CD4-positive, alpha-beta T cell treated with Interleukin-6 at 100 ng/mL for 8 hours (primary cell): ENCODE results near the gene AGPAT3.
A peak's percentile ranks its signal among the peaks of the same experiment; 100 is the strongest.
"Not testable (repeated sequence)": the region's sequence is repeated elsewhere in the genome, so short reads cannot be mapped to it uniquely, and the experiment has no call there.

Experiments used
- DNase-seq: peaks from one replicate; pipeline ENCODE4 v3.0.0-alpha.2; 2020; ENCODE audit warnings: mixed read lengths, low spot score

The AGPAT3 gene

DNA sequence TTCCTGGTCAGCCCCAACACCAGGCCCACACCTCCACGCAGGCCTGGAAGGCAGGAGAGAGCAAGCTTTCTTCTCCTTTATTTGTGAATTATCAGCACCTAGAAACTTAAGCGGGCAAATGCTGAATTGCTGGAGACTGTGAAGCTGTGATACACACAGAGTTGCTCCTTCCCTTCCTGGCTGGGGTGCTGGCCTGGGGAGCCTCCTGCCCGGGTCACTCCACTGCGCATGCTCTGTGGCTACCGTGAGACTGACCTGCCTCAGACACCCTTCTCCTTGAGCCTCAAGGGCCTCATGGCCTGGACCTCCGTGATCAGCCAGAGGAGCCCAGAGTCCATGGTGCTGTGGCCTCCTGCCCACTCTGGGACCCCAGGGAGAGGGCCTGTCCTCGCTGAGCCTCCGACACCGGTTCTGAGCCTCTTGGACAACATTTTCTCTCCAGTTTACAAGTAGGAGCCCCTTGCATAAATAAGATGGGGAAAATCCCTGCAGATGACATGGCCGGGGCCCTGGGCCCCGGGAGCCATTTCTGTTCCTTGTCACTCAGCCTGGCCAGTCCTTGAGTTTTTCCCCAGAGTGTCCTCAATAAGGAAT lies 18.0 kb downstream of the AGPAT3 start:
- no peak for DNase-seq

DNA sequence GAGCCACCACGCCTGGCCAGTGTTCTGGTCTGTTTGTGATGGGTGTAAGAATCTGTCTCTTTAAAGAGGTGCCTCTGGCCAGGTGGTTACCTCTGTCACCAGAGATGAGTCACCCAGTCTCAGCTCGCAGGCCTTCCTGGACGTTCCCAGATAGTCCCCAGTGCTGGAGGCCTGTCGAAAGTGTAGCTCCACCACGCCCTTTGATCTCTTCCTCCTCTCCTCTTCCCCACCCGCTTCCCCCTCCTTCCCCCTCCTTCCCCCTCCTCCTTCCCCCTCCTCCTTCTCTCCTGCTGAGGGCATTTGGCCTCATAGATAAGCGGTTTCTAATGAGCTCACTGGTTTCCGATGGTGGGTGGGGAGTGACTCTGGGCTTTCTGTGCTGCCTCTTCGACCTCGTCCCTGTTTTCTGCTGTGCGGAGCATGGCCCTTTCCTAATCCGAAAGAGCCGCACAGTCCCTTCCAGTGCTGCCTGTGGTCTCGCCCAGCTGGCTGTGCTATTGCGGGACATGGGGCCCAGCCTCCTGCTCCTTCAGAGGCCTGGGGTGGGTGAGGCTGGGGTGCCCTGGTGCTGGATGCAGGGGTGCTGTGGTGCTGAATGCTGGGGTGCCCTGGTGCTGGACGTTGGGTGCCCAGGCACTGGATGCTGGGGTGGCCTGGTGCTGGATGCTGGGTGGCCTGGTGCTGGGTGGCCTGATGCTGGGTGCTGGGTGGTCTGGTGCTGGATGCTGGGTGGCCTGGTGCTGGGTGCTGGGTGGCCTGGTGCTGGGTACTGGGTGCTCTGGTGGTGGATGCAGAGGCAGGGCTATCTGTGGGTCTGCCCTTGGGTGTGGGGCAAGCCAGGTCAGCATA lies 19.2 kb downstream of the AGPAT3 start:
- DNase-seq: peak; percentile 20

DNA sequence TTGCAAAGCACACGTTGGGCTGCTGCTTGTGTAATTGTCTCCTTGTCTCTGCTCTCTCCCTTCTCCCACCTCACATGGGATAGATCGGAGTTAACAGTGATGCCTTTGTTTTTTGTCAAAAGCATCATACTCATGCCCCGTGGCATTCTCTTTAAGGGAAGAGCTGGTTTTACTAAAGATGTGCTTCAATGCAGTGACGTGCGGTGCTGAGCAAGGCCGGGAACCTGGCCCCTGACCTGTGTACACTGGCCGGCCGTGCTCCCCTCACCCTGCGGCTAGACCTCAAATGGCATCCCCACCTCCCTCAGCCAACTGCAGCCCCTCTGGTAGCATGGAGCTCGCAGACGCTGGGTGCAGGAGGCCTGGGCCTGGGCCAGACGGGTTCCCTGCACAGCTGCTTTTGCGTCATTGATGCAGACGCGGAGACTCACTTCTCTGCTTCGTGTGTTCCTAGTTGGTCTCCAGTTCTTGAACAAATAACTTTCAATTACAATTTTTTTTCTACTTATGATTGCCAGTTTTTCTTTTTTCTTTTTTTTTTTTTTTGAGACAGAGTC lies 19.9 kb downstream of the AGPAT3 start:
- no peak for DNase-seq

DNA sequence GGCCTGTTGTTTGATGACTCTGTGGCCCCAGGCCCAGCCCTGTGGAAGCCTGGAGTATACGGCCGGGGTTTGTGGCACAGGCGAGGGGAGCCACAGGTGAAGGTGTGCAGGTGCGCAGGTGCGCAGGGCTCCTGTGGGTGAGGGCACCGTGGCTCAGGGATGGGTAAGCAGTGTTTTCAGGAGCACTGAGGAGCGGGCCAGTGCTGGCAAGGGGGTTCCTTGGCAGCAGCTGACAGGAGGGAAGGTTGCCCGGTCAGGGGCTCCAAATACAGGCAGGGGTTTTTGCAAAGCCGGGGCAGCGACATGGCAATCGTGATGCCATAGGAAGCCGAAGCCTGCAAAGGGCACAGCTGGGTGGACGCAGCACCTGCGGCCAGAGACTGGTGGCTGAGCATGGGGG lies 20.7 kb downstream of the AGPAT3 start:
- DNase-seq: no peak

- no peak for DNase-seq
Observed at GRCh38 chr21:43886565-43886964, 21.5 kb downstream of the AGPAT3 start.

DNA sequence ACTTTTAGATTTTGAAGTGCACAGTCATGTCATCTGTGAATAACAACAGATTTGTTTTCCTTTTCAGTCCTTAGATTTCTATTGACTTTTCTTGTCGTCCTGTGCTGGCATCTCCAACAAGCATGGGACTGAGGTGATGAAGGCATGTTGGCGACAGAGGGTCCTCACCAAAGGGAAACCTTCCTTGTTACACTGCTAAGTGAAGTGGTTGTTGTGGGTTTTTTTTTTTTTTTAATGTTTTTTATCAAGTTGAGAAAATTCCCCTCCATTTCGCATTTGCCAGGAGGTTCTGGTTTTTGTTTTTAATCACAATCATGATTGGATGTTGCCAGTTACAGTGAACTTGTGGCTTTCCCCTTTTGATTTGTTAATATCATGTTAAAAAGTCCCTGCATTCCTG lies 24.0 kb downstream of the AGPAT3 start:
- DNase-seq: no peak

DNA sequence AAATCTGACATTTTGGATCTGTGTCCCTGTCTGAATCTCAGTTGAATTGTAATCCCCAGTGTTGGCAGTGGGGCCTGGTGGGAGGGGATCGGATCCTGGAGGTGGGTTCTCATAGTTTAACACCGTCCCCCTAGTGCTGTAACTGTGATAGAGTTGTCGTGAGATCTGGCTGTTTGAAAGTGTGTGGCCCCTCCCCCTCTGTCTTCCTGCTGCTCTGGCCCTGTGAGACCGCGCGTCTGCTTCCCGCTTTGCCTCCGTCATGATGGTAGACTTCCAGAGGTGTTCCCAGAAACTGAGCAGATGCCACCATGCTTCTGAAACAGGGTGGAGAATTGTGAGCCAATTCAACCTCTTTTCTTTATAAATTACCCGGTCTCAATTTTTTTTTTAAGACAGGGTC lies 25.0 kb downstream of the AGPAT3 start:
- DNase-seq: no peak

- no peak for DNase-seq
Observed at GRCh38 chr21:43892334-43892733, 27.3 kb downstream of the AGPAT3 start.

DNA sequence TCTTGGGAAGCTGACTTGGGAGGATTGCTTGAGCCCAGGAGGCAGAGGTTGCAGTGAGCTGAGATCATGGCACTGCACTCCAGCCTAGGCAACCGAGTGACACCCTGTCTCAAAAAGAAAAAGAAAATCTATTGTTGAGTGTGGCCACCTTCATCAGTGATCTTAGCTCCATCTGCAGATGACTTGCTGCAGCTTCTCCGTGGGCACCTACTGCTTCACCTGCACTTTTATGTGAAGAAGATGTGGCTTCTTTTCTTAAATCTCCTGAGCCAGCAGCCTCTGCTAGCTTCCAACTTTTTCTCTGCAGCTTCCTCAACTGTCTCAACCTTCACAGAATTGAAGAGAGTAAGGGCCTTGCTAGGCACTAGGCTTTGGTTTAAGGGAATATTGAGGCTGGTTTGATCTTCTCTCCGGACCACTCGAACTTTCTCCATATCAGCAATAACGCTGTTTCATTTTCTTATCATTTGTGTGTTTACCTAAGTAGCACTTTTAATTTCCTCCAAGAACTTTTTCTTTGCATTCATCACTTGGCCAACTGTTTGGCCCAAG lies 28.0 kb downstream of the AGPAT3 start:
- no peak for DNase-seq

DNA sequence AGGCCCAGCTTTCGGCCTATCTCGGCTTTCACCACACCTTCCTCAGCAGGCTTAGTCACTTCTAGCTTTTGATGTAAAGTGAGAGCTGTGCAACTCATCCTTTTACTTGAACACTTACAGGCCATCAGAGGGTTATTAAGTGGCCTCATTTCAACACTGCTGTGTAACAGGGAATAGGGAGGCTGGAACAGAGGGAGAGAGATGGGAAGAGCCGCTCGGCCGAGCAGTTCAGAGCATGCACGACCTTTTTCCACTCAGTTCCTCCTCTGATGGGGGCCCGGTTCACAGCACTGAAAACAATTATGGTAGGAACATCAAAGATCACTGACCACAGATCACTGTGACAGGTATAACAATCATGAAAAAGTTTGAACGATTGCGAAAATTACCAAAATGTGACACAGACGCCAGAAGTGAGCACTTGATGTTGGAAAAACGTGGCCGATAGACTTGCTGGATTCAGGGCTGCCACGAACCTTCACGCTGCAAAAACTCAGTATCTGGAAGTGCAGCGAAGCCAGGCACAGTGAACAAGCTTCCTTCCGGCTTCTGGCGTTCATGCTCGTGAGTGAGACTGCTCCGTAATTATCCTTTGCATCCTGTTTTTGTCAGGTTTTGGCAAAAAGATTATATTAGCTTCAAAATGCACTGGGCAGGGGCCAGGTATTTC lies 28.6 kb downstream of the AGPAT3 start:
- DNase-seq: peak; percentile 14

- no peak for DNase-seq
Observed at GRCh38 chr21:43894206-43894577, 29.2 kb downstream of the AGPAT3 start.

GRCh38 chr21:43895196-43895595 lies 30.2 kb downstream of the AGPAT3 start:
- DNase-seq: no peak

DNA sequence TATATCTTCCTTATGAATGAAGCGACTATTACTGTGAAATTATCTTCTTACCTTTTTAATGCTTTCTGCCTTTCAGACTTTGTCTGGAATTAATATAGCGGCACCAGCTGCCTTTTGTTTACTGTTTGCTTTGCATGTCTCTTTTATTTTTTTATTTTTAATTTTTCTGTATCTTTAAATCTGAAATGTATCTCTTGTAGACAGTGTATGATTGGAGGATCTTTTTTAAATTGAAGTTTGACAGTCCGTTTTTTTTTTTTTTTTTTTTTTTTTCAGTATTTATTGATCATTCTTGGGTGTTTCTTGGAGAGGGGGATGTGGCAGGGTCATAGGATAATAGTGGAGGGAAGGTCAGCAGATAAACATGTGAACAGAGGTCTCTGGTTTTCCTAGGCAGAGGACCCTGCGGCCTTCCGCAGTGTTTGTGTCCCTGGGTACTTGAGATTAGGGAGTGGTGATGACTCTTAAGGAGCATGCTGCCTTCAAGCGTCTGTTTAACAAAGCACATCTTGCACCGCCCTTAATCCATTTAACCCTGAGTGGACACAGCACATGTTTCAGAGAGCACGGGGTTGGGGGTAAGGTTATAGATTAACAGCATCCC lies 31.8 kb downstream of the AGPAT3 start:
- not testable (repeated sequence) for DNase-seq

DNA sequence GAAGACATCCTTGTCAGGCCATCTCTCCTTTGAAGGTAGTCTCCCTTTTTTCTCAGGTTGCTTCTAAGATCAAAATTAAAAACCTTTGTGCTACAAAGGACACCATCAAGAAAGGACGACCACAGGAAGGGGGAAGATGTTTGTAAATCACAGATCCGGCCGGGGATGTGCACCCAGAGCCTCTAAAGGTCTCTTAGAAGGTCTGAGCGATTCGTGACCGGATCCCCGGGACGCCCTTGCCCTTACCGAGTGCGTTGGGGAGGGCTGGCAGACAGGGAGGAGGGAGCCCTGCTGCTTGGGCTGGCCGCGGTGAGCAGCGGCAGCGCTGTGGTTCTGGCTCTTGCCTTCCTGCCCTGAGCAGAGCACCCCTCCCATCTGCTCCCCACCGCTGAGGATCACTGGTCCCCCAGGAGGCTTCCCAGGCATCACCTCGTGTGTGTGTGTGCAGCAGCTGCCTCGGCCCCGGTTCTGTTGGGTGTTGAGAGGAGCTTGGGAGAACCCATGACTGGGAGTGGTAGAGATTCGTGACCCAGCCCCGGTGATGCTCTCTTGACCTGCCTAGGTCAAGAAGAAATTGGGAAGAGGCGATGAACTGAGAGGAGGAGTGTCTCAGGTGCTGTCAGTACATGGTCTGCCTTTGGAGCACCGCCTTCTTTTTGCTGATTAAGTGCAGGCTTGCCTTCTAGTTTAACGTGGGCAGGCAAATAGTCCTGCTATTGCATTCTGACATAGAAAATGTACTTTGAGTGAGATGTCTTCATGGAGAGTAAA lies 34.5 kb downstream of the AGPAT3 start:
- DNase-seq: no peak

GRCh38 chr21:43900078-43900385 lies 35.0 kb downstream of the AGPAT3 start:
- no peak for DNase-seq

DNA sequence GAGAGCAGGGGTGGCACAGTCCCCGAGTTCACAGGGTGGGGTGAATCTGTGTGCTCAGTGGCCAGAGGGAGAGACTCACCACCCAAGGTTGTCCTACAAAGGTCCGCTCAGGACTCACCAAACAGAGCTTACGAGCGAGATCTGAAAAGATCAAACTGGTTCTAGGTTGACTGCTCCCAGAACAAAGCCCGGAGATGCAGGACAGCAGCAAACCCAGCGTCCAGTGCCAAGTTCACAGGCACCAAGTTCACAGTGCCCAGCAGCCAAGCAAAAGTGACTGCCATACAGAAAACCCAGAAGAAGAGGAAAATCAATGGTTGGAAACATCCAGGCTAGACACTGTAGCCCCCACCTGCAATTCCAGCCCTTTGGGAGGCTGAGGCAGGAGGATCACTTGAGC lies 35.7 kb downstream of the AGPAT3 start:
- DNase-seq: no peak

DNA sequence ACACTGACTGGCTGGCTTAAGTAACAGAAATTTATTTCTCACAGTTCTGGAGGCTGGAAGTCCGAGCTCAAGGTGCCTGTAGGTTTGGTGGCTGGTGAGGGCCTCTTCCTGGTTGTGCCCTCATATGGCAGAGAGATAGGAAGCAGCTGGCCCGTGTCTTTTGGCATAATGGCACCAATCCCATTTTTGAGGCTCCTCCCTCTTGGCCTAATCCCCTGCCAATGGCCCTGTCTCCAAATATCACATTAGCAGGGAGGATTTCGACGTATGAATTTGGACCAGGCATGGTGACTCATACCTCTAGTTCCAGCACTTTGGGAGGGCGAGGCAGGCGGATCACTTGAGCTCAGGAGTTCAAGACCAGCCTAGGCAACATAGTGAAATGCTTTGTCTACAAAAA lies 37.4 kb downstream of the AGPAT3 start:
- no peak for DNase-seq

GRCh38 chr21:43903451-43904091 lies 38.5 kb downstream of the AGPAT3 start:
- no peak for DNase-seq

GRCh38 chr21:43904331-43904781 lies 39.3 kb downstream of the AGPAT3 start:
- DNase-seq: no peak

DNA sequence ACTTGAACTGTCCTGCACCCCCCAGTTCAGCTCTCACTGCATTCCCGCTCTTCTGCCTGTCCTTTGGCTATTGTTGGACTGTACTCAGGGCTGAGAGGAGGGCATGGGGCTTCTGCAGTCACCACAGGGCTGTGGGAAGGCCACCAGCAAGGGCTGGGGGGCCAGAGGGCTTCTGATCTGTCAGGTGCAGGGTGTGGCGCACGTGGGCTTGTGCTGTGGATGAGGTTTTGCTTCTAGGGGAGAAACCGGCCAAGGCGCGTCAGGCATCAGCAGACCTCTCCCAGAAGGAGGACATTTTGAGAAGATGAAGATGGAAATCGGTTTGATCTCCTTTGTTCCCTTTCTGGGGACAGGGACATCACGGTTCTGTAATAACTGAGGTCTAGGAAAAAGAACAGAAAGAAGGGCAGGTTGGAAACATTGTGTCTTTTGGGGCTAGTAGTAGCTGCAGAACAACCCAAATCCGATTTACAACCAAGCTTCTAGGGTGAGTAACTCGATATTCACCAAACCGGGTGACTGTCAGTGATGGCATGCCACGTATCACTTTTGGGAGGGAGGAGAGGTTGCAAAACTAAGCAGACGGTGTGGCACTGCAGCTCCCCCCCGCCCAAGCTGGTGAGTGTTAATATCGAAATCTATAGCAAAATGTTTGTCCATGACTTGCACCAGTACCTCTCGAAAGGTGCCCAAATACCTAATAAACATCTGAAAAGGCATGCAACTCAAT lies 40.9 kb downstream of the AGPAT3 start:
- no peak for DNase-seq
